Measurements from ENCODE around the gene PREX1. TPM values are rescaled to one million over a fixed set of nuclear protein-coding genes. Genes with fewer than 3 reads are reported as not detected.

Gene PREX1
- total RNA-seq, 1 experiment from 2014 or later: 34.3 TPM

DNA sequence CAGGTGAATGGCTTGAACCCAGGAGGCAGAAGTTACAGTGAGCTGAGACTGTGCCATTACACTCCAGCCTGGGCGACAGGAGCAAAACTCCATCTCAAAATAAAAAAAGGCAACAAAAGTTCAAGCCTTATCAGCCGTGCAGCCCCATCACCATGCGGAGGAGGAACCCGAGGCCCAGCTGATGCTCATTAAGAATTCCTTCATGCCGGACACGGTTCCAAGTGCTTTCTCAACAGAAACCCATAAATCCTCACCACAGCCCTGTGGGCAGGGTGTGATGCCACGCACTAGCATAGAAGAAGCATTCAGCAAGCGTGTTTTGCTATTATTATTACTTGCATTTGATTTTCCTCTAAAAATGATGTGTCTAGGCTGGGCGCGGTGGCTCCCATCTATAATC, 56.3 kb downstream of the PREX1 start:
- Histone ChIP-seq H3K27ac (no peak overlapping the region), H3K9me3 (replicated peaks) (0 out of 2 replicates have a peak, but pooled peaks cover 6% of the 10 kb centered on the region), H3K4me3 (no peak overlapping the region), H3K27me3 (replicated peaks) (no peaks in the 10 kb centered on the region), H3K36me3 (no peaks in the 10 kb centered on the region), H3K4me1 (replicated peaks) (peaks cover 1% of the 10 kb centered on the region; the same call in 1 of the 2 replicates)
- DNase-seq (ENCODE audit: low read depth in 1 of 2, low spot score in 2 of 2): no peak

GRCh38 chr20:48770700-48771442, 56.9 kb downstream of the PREX1 start:
- Histone ChIP-seq H3K4me3 (no peak overlapping the region), H3K27ac (no peak overlapping the region), H3K27me3 (replicated peaks) (no peaks in the 10 kb centered on the region), H3K9me3 (replicated peaks) (0 out of 2 replicates have a peak, but pooled peaks cover 4% of the 10 kb centered on the region), H3K4me1 (replicated peaks) (no peaks in the 10 kb centered on the region), H3K36me3 (no peaks in the 10 kb centered on the region)
- DNase-seq (ENCODE audit: low read depth in 1 of 2, low spot score in 2 of 2): no peak

- Histone ChIP-seq H3K36me3 (no peaks in the 10 kb centered on the region), H3K9me3 (replicated peaks) (no peaks in the 10 kb centered on the region), H3K27ac (no peak overlapping the region), H3K27me3 (replicated peaks) (no peaks in the 10 kb centered on the region), H3K4me3 (no peak overlapping the region), H3K4me1 (replicated peaks) (peaks cover under 1% of the 10 kb centered on the region)
- no peak for DNase-seq (ENCODE audit: low read depth in 1 of 2, low spot score in 2 of 2)
Observed at GRCh38 chr20:48769069-48769983, 58.5 kb downstream of the PREX1 start.

DNA sequence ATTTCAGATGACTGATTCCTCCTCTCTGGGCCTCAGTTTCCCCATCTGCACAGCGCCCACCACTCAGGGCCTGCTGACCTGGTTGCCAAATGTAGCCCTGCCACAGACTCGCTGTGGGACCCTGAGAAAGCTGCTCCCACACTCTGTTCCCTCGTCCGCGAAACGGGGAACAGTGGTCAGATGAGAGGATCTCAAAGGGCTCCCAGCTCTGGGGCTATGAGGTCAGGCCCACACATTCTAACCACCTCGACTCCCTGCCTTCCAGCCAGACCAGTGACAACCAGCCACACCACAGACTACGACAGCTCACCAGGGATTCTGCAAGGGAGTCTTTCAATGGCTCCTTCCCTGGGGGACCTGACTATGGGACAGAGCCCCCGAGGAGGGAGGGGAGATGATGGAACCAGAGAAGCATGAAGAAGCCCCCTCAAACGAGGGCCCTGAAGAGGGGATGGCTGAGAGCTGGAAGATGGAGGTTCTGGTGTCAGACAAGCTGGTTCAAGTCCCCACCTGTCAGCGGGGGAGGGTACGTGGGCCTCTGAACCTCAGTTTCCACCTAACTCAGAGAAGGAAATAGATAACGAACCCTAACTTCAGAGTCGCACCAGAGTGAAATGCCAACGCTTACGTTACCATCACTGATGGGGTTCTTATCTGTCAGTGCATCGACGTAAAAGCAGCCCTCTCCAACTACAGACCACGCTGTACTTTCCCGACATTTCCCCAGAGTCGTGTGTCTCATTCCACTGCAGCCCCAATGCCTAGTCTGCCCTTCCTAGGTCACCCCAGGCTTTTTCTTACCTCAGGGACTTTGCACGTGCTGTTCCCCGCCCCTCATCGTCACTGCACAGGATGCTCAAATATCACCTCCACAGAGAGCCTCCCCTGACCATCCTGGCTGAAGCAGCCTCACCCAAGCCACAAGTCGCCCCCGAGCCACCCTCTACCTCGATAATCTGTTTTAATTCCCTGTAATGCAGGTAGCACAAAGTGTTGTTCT, 60.5 kb downstream of the PREX1 start:
- Histone ChIP-seq H3K4me1 (replicated peaks) (peaks cover 18% of the 10 kb centered on the region), H3K36me3 (no peaks in the 10 kb centered on the region), H3K9me3 (replicated peaks) (no peaks in the 10 kb centered on the region), H3K27me3 (replicated peaks) (no peaks in the 10 kb centered on the region), H3K4me3 (no peak overlapping the region), H3K27ac (no peak overlapping the region)
- no peak for DNase-seq (ENCODE audit: low read depth in 1 of 2, low spot score in 2 of 2)

GRCh38 chr20:48766205-48766604, 61.6 kb downstream of the PREX1 start:
- Histone ChIP-seq H3K4me1 (replicated peaks) (peaks cover 18% of the 10 kb centered on the region), H3K4me3 (no peak overlapping the region), H3K36me3 (no peaks in the 10 kb centered on the region), H3K27me3 (replicated peaks) (no peaks in the 10 kb centered on the region), H3K9me3 (replicated peaks) (no peaks in the 10 kb centered on the region), H3K27ac (no peak overlapping the region)
- DNase-seq (ENCODE audit: low read depth in 1 of 2, low spot score in 2 of 2): no peak

GRCh38 chr20:48765359-48765758, 62.4 kb downstream of the PREX1 start:
- no peak for DNase-seq (ENCODE audit: low read depth in 1 of 2, low spot score in 2 of 2)
- no peaks in the 10 kb centered on the region for H3K36me3 ChIP-seq
- peaks cover 26% of the 10 kb centered on the region for H3K4me1 ChIP-seq (replicated peaks)
- H3K4me3 ChIP-seq: no peak overlapping the region
- H3K9me3 ChIP-seq (replicated peaks): no peaks in the 10 kb centered on the region
- H3K27ac ChIP-seq: no peak overlapping the region
- H3K27me3 ChIP-seq (replicated peaks): no peaks in the 10 kb centered on the region

GRCh38 chr20:48763216-48763914, 64.4 kb downstream of the PREX1 start:
- H3K9me3 ChIP-seq (replicated peaks): no peaks in the 10 kb centered on the region

DNA sequence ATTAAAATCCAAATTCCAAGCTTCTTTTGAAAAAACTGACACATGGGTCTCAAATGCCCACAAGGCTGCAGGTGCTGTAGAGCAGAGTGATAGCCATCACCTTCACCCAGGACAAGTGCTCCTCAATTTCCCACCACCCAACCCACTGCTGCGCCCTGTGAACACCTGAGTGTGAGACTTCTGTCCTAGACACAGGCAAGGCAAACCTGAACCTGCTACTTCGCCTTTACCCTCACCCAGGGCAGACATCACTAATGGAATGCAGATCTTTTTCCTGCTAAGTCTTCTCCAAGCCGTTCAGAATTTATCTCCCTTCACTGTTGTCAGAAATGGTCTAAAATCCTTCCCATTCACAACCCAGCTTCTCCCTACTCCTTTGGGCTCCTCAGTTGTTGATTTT, 65.9 kb downstream of the PREX1 start:
- Histone ChIP-seq H3K9me3 (replicated peaks) (no peaks in the 10 kb centered on the region), H3K4me1 (replicated peaks) (peaks cover 33% of the 10 kb centered on the region), H3K36me3 (no peaks in the 10 kb centered on the region), H3K27ac (no peak overlapping the region), H3K4me3 (no peak overlapping the region), H3K27me3 (replicated peaks) (no peaks in the 10 kb centered on the region)
- DNase-seq (ENCODE audit: low read depth in 1 of 2, low spot score in 2 of 2): no peak

More at GRCh38 chr20:48763216-48763914, 64.4 kb downstream of the PREX1 start:
- no peak overlapping the region for H3K4me3 ChIP-seq
- no peaks in the 10 kb centered on the region for H3K36me3 ChIP-seq
- H3K27ac ChIP-seq: peak overlapping the region; percentile 23
- peak; percentile 75 to 77 for DNase-seq (ENCODE audit: low read depth in 1 of 2, low spot score in 2 of 2)
- peaks cover 33% of the 10 kb centered on the region for H3K4me1 ChIP-seq (replicated peaks)
- H3K27me3 ChIP-seq (replicated peaks): no peaks in the 10 kb centered on the region

- no peak for DNase-seq (ENCODE audit: low read depth in 1 of 2, low spot score in 2 of 2)
- H3K9me3 ChIP-seq (replicated peaks): no peaks in the 10 kb centered on the region
- H3K27me3 ChIP-seq (replicated peaks): no peaks in the 10 kb centered on the region
- no peaks in the 10 kb centered on the region for H3K36me3 ChIP-seq
- peaks cover 33% of the 10 kb centered on the region for H3K4me1 ChIP-seq (replicated peaks)
- no peak overlapping the region for H3K4me3 ChIP-seq
- no peak overlapping the region for H3K27ac ChIP-seq
Observed at GRCh38 chr20:48761023-48761785, 66.6 kb downstream of the PREX1 start.

GRCh38 chr20:48760403-48760983, 67.3 kb downstream of the PREX1 start:
- Histone ChIP-seq H3K9me3 (replicated peaks) (no peaks in the 10 kb centered on the region), H3K4me3 (no peak overlapping the region), H3K36me3 (no peaks in the 10 kb centered on the region), H3K4me1 (replicated peaks) (peaks cover 33% of the 10 kb centered on the region), H3K27me3 (replicated peaks) (no peaks in the 10 kb centered on the region), H3K27ac (no peak overlapping the region)
- DNase-seq (ENCODE audit: low read depth in 1 of 2, low spot score in 2 of 2): peak in 1 of 2 experiments; percentile 29

- H3K9me3 ChIP-seq (replicated peaks): no peaks in the 10 kb centered on the region
- DNase-seq (ENCODE audit: low read depth in 1 of 2, low spot score in 2 of 2): no peak
- no peaks in the 10 kb centered on the region for H3K36me3 ChIP-seq
- H3K27ac ChIP-seq: no peak overlapping the region
- no peaks in the 10 kb centered on the region for H3K27me3 ChIP-seq (replicated peaks)
- H3K4me3 ChIP-seq: no peak overlapping the region
- peaks cover 33% of the 10 kb centered on the region for H3K4me1 ChIP-seq (replicated peaks)
Observed at GRCh38 chr20:48759631-48760245, 68.1 kb downstream of the PREX1 start.

All from SJSA1 (cell line).